Prostate gland (tissue), 2 donors: Measurements from ENCODE around the gene EYA4.

Experiments used
- POLR2A ChIP-seq: fragments of 450-650 bp; IDR thresholded peaks from one replicate; pipeline ENCODE4 v1.6.1; 2016; ENCODE audit warnings: antibody characterized with exemption, mild to moderate bottlenecking
- POLR2AphosphoS5 ChIP-seq: sonication (generic); formaldehyde crosslinking; IDR thresholded peaks from one replicate; pipeline ENCODE4 v1.6.1; 2017; ENCODE audit warnings: antibody characterized with exemption
- TF ChIP-seq, protein P1 (sequence below), 4 experiments: fragments of 200-600 bp in 2 of 4; fragments of 450-650 bp in 2 of 4; sonication (generic) in 2 of 4; IDR thresholded peaks; 1 replicate in 3 of 4; 2 replicates in 1 of 4; pipeline ENCODE4 v1.5.1; 2016 to 2019; ENCODE audit warnings: antibody characterized with exemption in 4 of 4, mild to moderate bottlenecking in 2 of 4, moderate library complexity in 2 of 4

DNA sequence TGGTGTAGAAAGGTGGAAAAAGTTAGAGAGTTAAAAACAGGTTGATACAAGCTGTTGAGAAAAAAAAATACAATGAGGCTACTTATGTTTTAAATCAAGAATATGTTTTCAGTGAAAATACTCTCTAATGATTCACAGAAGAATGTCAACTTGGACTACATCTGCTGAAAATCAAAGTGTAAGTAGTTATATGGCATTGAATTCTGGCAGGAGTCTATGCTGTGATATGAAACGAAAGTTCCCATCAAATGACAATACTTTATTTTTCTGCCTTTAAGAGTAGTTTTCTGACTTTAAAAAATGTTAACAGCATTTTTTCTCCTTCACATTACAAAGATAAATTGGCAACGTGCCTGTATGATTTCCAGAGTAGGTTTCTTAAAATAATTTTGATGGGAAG lies 158.3 kb downstream of the EYA4 start:
- TF ChIP-seq, protein P1, sequence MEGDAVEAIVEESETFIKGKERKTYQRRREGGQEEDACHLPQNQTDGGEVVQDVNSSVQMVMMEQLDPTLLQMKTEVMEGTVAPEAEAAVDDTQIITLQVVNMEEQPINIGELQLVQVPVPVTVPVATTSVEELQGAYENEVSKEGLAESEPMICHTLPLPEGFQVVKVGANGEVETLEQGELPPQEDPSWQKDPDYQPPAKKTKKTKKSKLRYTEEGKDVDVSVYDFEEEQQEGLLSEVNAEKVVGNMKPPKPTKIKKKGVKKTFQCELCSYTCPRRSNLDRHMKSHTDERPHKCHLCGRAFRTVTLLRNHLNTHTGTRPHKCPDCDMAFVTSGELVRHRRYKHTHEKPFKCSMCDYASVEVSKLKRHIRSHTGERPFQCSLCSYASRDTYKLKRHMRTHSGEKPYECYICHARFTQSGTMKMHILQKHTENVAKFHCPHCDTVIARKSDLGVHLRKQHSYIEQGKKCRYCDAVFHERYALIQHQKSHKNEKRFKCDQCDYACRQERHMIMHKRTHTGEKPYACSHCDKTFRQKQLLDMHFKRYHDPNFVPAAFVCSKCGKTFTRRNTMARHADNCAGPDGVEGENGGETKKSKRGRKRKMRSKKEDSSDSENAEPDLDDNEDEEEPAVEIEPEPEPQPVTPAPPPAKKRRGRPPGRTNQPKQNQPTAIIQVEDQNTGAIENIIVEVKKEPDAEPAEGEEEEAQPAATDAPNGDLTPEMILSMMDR (IDR thresholded peaks at IDR 0.05) = no peak
- TF ChIP-seq POLR2AphosphoS5 = no peak
- TF ChIP-seq POLR2A = no peak
